ENCODE data around the gene CCDC159. TPM values are rescaled to one million over a fixed set of nuclear protein-coding genes. Genes with fewer than 3 reads are reported as not detected.
A peak's percentile ranks its signal among the peaks of the same experiment; 100 is the strongest.

The CCDC159 gene
- polyA plus RNA-seq, 1 of the 3 experiments (the other 2 are of a cell fraction), result 25.2 TPM

DNA sequence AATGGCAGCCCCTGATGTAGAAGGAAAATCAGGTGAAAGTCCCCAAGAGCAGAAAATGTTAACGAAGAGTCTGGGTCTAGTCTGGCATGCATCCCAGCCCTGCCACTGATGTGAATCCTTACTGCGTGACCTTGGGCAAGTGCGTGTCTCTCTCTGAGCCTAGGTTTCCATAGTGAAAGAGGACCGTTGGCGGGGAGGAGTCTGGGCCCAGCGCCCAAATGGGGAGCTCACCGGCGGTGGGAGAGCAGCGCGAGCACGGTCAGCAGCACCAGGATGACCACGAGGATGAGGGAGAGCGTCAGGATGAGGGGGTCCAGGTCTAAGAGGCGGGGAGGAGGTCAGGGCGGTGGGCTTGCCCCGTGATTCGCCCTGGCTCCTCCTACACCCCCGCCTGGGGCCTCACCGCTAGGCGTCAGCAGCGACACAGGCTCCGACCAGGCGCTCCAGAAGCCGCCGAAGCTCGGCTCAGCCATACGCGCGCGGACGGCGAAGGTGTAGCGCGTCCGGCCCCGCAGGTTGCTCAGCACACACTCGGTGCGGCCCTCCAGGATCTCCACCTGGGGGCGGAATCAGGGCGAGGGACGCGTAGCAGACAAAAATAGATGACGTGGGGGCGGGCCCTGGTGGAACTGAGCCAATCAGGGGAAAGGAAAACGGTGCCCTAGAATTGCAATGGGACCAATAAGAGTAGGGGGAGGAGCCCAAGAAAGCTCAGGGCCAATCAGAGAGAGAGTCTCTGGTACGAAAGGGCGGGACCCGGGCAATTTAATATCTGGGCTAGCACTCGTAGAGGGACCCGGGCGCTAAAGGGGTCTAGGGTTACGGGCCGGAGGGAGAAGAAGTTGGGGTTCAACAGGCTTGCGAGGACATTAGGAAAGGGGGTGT lies 34.6 kb downstream of the CCDC159 start:
- H3K9me3 ChIP-seq, result no peaks in the 10 kb centered on the region
- CTCF ChIA-PET, result interaction anchor here (0.6 to 6.4 kb wide), 42 partner anchors 7 to 203 kb away, joined by 3 to 85 read pairs (median 5); partner anchors contain the start of genes ELAVL3, ELOF1, ODAD3 and PRKCSH
- peak overlapping the region; percentile 79 for H3K4me2 ChIP-seq
- H3K79me2 ChIP-seq (ENCODE audit: insufficient read depth), result peaks cover 17% of the 10 kb centered on the region
- DNase-seq, result peak; percentile 95
- 4% methylated on average over 33 of the region's 54 CpGs for WGBS (ENCODE audit: low lambda C conversion rate)
- peaks cover 36% of the 10 kb centered on the region for H3F3A ChIP-seq (replicated peaks; ENCODE audit: insufficient read depth)
- H3K9me2 ChIP-seq, result no peaks in the 10 kb centered on the region
- no peaks in the 10 kb centered on the region for H3K36me3 ChIP-seq (replicated peaks in 1 of 2; ENCODE audit: control insufficient read depth in 1 of 2, insufficient read depth in 2 of 2, low read length in 1 of 2)
- H3K4me1 ChIP-seq (ENCODE audit: control insufficient read depth in 1 of 2, insufficient read depth in 2 of 2, low read depth in 1 of 2, low read length in 1 of 2), result peaks cover 16 to 19% of the 10 kb centered on the region in 2 experiments; a peak in 3 of 4 replicates
- no peaks in the 10 kb centered on the region for H3K27me3 ChIP-seq (ENCODE audit: insufficient read depth)
- peak overlapping the region; percentile 87 for H2AFZ ChIP-seq (ENCODE audit: low read depth)
- peak overlapping the region; percentile 56 for H3K9ac ChIP-seq
- POLR2A ChIA-PET, result interaction anchor here (0.7 to 4.3 kb wide), 9 partner anchors 34 to 100 kb away, joined by 3 to 30 read pairs (median 6); partner anchors contain the start of genes CCDC159, ELAVL3, ODAD3 and RGL3
- H3K4me3 ChIP-seq (ENCODE audit: low read depth in 2 of 2, low read length in 1 of 2), result peak overlapping the region; percentile 61 to 70
- no peaks in the 10 kb centered on the region for H4K20me1 ChIP-seq (ENCODE audit: insufficient read depth)
- H3K27ac ChIP-seq (ENCODE audit: low read depth in 2 of 2, low read length in 1 of 2), result peak overlapping the region; percentile 51 to 73
- TF ChIP-seq RAD21 (IDR thresholded peaks at IDR 0.05; ENCODE audit: low read length) (peak; percentile 42), NRF1 (IDR thresholded peaks at IDR 0.05; ENCODE audit: low read depth, low read length) (no peak), CHD2 (IDR thresholded peaks at IDR 0.05; ENCODE audit: low read length, partially characterized antibody) (peak; percentile 74), RFX5 (IDR thresholded peaks at IDR 0.05; ENCODE audit: low read length) (peak; percentile 56; the same call in 1 of the 2 replicates), NFIC (IDR thresholded peaks at IDR 0.05; ENCODE audit: borderline replicate concordance) (0 out of 2 replicates have a peak, but pooled peaks have one; percentile 8), TAF1 (IDR thresholded peaks at IDR 0.05; ENCODE audit: borderline replicate concordance, low read depth, low read length) (peak; percentile 61; the same call in 1 of the 2 replicates), SIN3A (IDR thresholded peaks at IDR 0.05; ENCODE audit: borderline replicate concordance, low read depth, low read length) (peak; percentile 70), SMC3 (IDR thresholded peaks at IDR 0.05; ENCODE audit: low read depth, low read length) (peak; percentile 52), MXI1 (IDR thresholded peaks at IDR 0.05; ENCODE audit: low read depth, low read length) (0 out of 2 replicates have a peak, but pooled peaks have one; percentile 59), GATA2 (CRISPR knock-in tag; IDR thresholded peaks at IDR 0.05) (no peak), POLR2AphosphoS5 (IDR thresholded peaks at IDR 0.05; ENCODE audit: low read depth, low read length) (peak; percentile 68; the same call in 1 of the 2 replicates), FOSL2 (IDR thresholded peaks at IDR 0.05; ENCODE audit: borderline replicate concordance, low read depth) (no peak), MEF2A (IDR thresholded peaks at IDR 0.05; ENCODE audit: borderline replicate concordance, low read depth) (no peak), EZH2phosphoT487 (IDR thresholded peaks at IDR 0.05; ENCODE audit: borderline replicate concordance, low read depth) (no peak)
- TF ChIP-seq, protein P1, sequence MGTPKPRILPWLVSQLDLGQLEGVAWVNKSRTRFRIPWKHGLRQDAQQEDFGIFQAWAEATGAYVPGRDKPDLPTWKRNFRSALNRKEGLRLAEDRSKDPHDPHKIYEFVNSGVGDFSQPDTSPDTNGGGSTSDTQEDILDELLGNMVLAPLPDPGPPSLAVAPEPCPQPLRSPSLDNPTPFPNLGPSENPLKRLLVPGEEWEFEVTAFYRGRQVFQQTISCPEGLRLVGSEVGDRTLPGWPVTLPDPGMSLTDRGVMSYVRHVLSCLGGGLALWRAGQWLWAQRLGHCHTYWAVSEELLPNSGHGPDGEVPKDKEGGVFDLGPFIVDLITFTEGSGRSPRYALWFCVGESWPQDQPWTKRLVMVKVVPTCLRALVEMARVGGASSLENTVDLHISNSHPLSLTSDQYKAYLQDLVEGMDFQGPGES (IDR thresholded peaks at IDR 0.05; ENCODE audit: low read depth, low read length), result peak; percentile 64
- TF ChIP-seq, protein P2, sequence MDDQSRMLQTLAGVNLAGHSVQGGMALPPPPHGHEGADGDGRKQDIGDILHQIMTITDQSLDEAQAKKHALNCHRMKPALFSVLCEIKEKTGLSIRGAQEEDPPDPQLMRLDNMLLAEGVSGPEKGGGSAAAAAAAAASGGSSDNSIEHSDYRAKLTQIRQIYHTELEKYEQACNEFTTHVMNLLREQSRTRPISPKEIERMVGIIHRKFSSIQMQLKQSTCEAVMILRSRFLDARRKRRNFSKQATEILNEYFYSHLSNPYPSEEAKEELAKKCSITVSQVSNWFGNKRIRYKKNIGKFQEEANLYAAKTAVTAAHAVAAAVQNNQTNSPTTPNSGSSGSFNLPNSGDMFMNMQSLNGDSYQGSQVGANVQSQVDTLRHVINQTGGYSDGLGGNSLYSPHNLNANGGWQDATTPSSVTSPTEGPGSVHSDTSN (IDR thresholded peaks at IDR 0.05), result no peak
- TF ChIP-seq, protein P3, sequence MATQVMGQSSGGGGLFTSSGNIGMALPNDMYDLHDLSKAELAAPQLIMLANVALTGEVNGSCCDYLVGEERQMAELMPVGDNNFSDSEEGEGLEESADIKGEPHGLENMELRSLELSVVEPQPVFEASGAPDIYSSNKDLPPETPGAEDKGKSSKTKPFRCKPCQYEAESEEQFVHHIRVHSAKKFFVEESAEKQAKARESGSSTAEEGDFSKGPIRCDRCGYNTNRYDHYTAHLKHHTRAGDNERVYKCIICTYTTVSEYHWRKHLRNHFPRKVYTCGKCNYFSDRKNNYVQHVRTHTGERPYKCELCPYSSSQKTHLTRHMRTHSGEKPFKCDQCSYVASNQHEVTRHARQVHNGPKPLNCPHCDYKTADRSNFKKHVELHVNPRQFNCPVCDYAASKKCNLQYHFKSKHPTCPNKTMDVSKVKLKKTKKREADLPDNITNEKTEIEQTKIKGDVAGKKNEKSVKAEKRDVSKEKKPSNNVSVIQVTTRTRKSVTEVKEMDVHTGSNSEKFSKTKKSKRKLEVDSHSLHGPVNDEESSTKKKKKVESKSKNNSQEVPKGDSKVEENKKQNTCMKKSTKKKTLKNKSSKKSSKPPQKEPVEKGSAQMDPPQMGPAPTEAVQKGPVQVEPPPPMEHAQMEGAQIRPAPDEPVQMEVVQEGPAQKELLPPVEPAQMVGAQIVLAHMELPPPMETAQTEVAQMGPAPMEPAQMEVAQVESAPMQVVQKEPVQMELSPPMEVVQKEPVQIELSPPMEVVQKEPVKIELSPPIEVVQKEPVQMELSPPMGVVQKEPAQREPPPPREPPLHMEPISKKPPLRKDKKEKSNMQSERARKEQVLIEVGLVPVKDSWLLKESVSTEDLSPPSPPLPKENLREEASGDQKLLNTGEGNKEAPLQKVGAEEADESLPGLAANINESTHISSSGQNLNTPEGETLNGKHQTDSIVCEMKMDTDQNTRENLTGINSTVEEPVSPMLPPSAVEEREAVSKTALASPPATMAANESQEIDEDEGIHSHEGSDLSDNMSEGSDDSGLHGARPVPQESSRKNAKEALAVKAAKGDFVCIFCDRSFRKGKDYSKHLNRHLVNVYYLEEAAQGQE (IDR thresholded peaks at IDR 0.05; ENCODE audit: low read depth, low read length), result no peak
- TF ChIP-seq, protein P4, sequence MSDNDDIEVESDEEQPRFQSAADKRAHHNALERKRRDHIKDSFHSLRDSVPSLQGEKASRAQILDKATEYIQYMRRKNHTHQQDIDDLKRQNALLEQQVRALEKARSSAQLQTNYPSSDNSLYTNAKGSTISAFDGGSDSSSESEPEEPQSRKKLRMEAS (IDR thresholded peaks at IDR 0.05; ENCODE audit: low read depth), result peak; percentile 9
- TF ChIP-seq, protein P5, sequence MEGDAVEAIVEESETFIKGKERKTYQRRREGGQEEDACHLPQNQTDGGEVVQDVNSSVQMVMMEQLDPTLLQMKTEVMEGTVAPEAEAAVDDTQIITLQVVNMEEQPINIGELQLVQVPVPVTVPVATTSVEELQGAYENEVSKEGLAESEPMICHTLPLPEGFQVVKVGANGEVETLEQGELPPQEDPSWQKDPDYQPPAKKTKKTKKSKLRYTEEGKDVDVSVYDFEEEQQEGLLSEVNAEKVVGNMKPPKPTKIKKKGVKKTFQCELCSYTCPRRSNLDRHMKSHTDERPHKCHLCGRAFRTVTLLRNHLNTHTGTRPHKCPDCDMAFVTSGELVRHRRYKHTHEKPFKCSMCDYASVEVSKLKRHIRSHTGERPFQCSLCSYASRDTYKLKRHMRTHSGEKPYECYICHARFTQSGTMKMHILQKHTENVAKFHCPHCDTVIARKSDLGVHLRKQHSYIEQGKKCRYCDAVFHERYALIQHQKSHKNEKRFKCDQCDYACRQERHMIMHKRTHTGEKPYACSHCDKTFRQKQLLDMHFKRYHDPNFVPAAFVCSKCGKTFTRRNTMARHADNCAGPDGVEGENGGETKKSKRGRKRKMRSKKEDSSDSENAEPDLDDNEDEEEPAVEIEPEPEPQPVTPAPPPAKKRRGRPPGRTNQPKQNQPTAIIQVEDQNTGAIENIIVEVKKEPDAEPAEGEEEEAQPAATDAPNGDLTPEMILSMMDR (IDR thresholded peaks at IDR 0.05), result peak; percentile 72
